KOPT-K1 (cell line): Measurements from ENCODE around the gene PLA2G12B.
"Not testable (repeated sequence)": the region's sequence is repeated elsewhere in the genome, so short reads cannot be mapped to it uniquely, and the experiment has no call there.

Experiments
- H3K27ac ChIP-seq: fragments of 200-600 bp; sonication (generic); 2 replicates; pipeline ENCODE4 v1.5.1; 2016; ENCODE audit warnings: antibody characterized with exemption, mild to moderate bottlenecking, low read depth, low read length; ENCODE audit not compliant: poor library complexity, severe bottlenecking
- H3K36me3 ChIP-seq: fragments of 200-600 bp; sonication (generic); 2 replicates; pipeline ENCODE4 v1.5.1; 2017; ENCODE audit warnings: antibody characterized with exemption, mild to moderate bottlenecking, low read length, moderate library complexity; ENCODE audit not compliant: insufficient read depth
- H3K9me3 ChIP-seq: fragments of 200-600 bp; sonication (generic); 2 replicates; pipeline ENCODE4 v1.5.1; 2017; ENCODE audit warnings: antibody characterized with exemption, low read length, mild to moderate bottlenecking; ENCODE audit not compliant: insufficient read depth, poor library complexity, severe bottlenecking

PLA2G12B gene

GRCh38 chr10:72954596-72955554, at the start of gene PLA2G12B:
Gene PLA2G12B, minus strand, starts transcription at chr10:72954806. Its CDS starts 121 bp downstream, at chr10:72954685.
- H3K27ac ChIP-seq: no peak within 1 kb of the TSS
- no peaks in the 10 kb centered on the region for H3K9me3 ChIP-seq
- no peaks in the 10 kb centered on the region for H3K36me3 ChIP-seq

- Histone ChIP-seq H3K27ac (no peak overlapping the region), H3K36me3 (peaks cover 73% of the 10 kb centered on the region), H3K9me3 (no peaks in the 10 kb centered on the region)
Measured at GRCh38 chr10:73003822-73004221, 49.2 kb upstream of the PLA2G12B start.

GRCh38 chr10:73000973-73001372, 46.4 kb upstream of the PLA2G12B start:
- H3K27ac ChIP-seq: no peak overlapping the region
- peaks cover 45% of the 10 kb centered on the region for H3K36me3 ChIP-seq
- H3K9me3 ChIP-seq: peaks cover 16% of the 10 kb centered on the region

- Histone ChIP-seq H3K27ac (no peak overlapping the region), H3K9me3 (peaks cover 16% of the 10 kb centered on the region), H3K36me3 (peaks cover 10% of the 10 kb centered on the region)
Measured at GRCh38 chr10:72997099-72997498, 42.5 kb upstream of the PLA2G12B start.

- not testable (repeated sequence) for H3K36me3 ChIP-seq, H3K27ac ChIP-seq
- H3K9me3 ChIP-seq: peaks cover 16% of the 10 kb centered on the region
Measured at GRCh38 chr10:72995459-72995858, 40.9 kb upstream of the PLA2G12B start.

- not testable (repeated sequence) for H3K9me3 ChIP-seq, H3K36me3 ChIP-seq, H3K27ac ChIP-seq
Measured at GRCh38 chr10:72989771-72990170, 35.2 kb upstream of the PLA2G12B start.

- H3K36me3 ChIP-seq, H3K27ac ChIP-seq: not testable (repeated sequence)
- H3K9me3 ChIP-seq: peaks cover 14% of the 10 kb centered on the region
Measured at GRCh38 chr10:72984618-72985017, 30.0 kb upstream of the PLA2G12B start.

GRCh38 chr10:72981882-72982529, 27.4 kb upstream of the PLA2G12B start:
- peaks cover 31% of the 10 kb centered on the region for H3K9me3 ChIP-seq
- no peaks in the 10 kb centered on the region for H3K36me3 ChIP-seq
- H3K27ac ChIP-seq: no peak overlapping the region

- H3K36me3 ChIP-seq: no peaks in the 10 kb centered on the region
- no peak overlapping the region for H3K27ac ChIP-seq
- peaks cover 39% of the 10 kb centered on the region for H3K9me3 ChIP-seq
Measured at GRCh38 chr10:72981028-72981881, 26.6 kb upstream of the PLA2G12B start.

GRCh38 chr10:72980348-72980747, 25.7 kb upstream of the PLA2G12B start:
- H3K9me3 ChIP-seq: peaks cover 48% of the 10 kb centered on the region
- H3K36me3 ChIP-seq: no peaks in the 10 kb centered on the region
- H3K27ac ChIP-seq: no peak overlapping the region

- H3K27ac ChIP-seq: no peak overlapping the region
- peaks cover 50% of the 10 kb centered on the region for H3K9me3 ChIP-seq
- no peaks in the 10 kb centered on the region for H3K36me3 ChIP-seq
Measured at GRCh38 chr10:72979709-72980108, 25.1 kb upstream of the PLA2G12B start.

- no peak overlapping the region for H3K27ac ChIP-seq
- peaks cover 50% of the 10 kb centered on the region for H3K9me3 ChIP-seq
Measured at GRCh38 chr10:72976886-72977285, 22.3 kb upstream of the PLA2G12B start.

GRCh38 chr10:72956001-72956400, 1.4 kb upstream of the PLA2G12B start:
- no peak overlapping the region for H3K27ac ChIP-seq
- no peaks in the 10 kb centered on the region for H3K9me3 ChIP-seq
- no peaks in the 10 kb centered on the region for H3K36me3 ChIP-seq

More at GRCh38 chr10:72976886-72977285, 22.3 kb upstream of the PLA2G12B start:
- H3K36me3 ChIP-seq: no peaks in the 10 kb centered on the region

GRCh38 chr10:72954230-72954595, 393 bp downstream of the PLA2G12B start:
- H3K9me3 ChIP-seq: no peaks in the 10 kb centered on the region
- no peak overlapping the region for H3K27ac ChIP-seq
- H3K36me3 ChIP-seq: no peaks in the 10 kb centered on the region

- Histone ChIP-seq H3K27ac (no peak overlapping the region), H3K36me3 (no peaks in the 10 kb centered on the region), H3K9me3 (no peaks in the 10 kb centered on the region)
Measured at GRCh38 chr10:72953687-72954086, 919 bp downstream of the PLA2G12B start.
